Inflammatory macrophage (primary cell): ENCODE data around the gene EWSR1.

Source experiments
- DNase-seq, 2 donors: peaks; one replicate each; pipeline ENCODE4 v3.0.0-alpha.2; 2020 to 2022

Gene EWSR1

DNA sequence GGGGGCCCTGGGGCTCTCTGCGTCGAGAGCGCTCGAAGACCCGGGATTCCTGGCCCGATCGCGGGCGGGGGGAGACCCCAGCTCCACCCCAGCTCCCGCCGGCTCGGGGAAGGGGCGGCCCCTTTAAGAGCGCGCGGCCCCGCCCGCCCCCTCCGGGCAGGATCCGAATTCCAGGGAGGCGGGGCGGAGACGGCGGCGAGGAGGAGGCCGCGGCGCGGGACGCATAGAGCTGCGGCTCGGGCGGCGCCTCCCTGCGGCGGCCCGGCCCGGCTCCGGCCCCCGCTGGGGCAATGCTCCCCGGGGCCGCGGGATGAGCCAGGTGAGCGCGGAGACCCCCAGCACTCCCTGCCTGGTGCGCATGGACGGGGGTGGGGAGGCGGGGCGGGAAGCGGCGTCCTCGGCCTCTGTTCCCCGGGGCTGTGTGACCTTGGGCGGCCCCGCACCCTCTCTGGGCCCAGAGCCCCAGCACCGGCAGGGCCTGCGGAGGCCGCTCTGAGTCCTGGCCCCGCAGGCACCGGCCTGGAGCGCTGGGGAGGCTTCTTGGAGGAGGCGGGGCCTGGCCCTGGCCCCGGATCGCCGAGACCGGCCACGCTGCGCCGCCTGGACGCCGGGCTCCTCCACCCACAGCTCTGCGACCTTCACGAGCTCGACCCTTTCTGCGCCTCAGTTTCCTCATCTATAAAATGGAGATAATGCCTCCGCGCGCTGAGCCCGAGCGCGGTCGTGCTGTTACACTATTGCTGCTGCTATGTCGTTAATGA lies 38.9 kb downstream of the EWSR1 start:
- peak; percentile 57 to 77 for DNase-seq

DNA sequence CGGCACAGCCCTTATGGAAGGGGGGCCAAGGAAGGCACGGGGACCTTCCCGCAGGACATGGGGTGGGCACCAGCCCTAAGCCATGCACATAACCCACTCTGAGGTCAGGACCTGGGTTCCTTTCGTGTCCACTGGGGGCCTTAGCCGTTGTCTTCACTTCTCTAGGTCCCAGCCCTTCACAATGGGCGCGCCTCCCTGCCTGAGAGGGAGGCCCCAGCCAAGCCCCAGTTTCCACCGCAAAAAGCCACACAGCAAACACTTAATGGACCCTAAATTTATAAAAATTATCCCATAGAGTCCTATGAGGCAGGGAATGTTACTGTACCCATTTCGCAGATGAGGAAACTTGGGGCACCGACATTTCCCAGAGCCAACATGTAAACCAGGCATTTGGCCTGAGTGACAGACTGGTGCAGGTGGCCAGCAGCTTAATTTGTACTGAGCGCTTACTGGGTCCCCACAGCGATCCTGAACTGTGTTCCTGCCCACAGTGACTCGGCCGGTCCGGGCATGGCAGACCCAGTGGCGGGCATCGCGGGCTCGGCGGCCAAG lies 39.6 kb downstream of the EWSR1 start:
- DNase-seq = no peak

- no peak for DNase-seq
These were observed 40.2 kb downstream of the EWSR1 start for GRCh38 chr22:29308148-29308790.

DNA sequence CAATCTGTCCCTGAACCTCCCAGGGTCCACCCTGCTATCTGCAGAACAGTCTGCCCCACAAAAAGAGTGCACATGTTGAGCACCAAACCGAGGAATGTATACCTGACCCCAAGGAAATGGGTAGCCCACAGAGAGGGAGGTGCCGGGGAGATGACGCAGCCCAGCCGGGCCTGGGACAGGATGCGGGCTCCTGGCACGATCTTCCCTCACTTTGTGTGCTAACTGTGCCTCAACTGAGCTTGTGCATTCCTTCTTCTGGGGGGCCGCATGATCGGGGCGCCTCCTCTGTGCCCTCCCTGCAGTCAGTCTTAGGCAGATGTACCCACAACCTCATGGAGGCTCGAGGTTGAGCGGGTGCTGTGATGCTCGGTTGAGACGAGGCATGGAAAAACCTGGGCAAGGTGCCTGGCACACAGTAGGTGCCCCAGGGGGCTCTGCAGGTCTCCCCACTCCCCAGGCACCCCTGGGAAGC lies 40.8 kb downstream of the EWSR1 start:
- DNase-seq = no peak

DNA sequence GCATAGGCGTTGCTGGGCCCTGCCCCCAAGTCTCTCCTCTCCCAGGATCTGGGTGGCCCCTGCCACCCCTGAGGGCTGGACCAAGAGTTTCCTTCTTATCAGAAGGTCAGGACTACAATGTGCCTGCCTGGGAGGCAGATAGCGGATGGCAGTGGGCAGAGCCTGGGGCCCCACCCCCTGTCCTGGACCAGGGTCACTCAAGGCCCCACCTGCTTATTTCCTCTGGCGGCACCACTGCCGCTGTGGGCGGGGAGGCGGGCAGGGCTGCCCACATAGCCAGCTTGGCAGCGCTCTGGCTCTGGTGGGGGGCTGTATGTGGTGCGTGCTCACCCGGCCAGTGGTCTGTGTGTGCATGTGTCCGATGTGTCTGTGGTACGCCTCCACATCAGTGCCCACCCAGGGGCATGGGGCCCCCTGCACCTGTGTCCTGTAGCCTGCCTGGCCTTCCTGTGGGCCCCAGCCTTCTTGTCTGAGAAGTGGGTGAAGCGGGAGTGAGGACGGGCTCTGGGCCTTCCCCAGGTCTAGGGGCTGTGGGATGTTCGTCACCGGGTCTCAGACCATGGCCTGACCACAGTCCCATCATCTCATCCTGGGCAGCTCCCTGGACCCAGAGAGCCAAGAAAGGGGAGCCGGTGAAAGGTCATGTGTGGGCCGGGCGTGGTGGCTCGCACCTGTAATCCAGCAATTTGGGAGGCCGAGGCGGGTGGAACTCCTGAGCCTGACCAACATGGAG lies 41.4 kb downstream of the EWSR1 start:
- peak in 1 of 2 donors; percentile 24 for DNase-seq

DNA sequence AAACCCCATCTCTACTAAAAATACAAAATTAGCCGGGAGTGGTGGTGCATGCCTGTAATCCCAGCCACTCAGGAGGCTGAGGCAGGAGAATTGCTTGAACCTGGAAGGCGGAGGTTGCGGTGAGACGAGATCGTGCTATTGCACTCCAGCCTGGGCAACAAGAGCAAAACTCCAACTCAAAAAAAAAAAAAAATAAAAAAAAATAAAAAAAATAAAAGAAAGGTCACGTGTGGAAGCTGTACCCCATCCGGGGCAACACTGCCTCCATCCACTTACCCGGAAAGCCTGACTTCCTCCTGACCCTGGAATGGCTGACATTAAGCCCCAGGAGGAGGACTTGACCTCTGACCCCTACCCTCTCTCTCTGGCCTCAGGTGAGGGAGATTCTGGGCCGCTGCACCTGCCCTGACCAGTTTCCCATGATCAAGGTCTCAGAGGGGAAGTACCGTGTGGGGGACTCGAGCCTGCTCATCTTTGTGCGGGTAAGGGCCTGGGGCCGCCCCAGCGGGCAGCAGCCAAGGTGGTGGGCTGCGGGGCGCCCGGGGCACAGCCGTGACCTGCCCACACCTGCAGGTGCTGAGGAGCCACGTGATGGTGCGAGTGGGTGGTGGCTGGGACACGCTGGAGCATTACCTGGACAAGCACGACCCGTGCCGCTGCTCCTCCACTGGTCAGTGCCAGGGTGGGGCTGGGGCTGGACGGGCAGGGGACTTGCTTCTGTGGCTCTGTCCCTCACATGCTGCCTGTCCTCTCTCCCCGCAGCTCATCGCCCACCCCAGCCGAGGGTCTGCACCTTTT lies 42.2 kb downstream of the EWSR1 start:
- no peak for DNase-seq

- peak; percentile 98 for DNase-seq
These were observed 42.8 kb downstream of the EWSR1 start for GRCh38 chr22:29310863-29311339.

DNA sequence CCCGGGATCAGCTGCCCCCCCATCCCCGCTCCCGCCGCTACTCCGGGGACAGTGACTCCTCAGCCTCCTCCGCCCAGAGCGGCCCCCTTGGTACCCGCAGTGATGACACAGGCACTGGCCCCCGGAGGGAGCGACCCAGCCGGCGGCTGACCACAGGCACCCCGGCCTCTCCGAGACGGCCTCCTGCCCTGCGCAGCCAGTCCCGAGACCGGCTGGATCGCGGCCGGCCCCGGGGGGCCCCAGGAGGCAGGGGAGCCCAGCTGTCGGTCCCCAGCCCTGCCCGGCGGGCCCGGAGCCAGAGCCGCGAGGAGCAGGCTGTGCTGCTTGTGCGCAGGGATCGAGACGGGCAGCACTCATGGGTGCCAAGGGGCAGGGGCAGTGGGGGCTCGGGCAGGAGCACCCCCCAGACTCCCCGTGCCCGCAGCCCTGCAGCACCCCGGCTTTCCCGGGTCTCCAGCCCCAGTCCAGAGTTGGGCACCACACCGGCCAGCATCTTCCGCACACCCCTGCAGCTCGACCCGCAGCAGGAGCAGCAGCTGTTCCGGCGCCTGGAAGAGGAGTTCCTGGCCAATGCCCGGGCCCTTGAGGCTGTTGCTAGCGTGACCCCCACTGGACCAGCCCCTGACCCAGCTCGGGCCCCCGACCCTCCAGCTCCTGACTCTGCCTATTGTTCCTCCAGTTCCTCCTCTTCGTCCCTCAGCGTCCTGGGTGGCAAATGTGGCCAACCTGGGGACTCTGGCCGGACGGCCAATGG lies 43.6 kb downstream of the EWSR1 start:
- DNase-seq = no peak

DNA sequence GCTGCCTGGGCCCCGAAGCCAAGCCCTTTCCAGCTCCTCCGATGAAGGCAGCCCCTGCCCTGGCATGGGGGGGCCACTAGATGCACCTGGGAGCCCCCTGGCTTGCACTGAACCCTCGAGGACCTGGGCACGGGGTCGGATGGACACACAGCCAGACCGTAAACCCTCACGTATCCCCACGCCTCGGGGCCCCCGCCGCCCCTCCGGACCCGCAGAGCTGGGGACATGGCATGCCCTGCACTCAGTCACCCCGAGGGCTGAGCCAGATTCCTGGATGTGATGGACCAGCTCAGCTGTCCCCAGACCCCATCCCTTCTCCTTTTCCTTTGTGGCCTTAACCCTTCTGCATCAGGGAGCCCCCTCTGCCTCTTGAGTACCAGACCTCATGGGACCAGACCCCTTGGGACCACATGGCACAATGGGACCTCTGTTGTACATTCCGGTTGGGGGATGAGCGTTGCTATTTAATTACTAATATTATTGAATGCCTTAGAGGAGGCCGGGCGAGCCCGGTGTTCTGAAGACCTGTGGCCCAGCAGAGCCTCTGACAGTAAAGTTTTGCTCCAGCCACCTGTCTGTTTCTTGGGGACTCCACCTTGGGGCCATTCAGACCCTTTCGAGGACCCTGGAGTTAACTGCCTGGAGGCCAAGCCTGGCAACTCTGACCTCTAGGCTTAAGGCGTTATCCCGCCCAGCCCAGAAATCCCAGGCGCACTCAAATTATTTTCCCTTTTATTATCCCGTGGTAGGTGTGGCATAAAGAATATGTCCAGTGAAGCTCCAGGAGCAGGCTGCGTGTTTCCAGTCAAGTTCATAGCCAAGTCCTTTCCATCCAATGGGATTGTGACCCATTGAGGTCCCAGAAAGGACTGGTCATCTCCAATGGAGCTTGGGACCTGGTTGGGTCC lies 44.4 kb downstream of the EWSR1 start:
- DNase-seq = no peak

GRCh38 chr22:29313126-29313575 lies 45.1 kb downstream of the EWSR1 start:
- peak; percentile 63 to 65 for DNase-seq

GRCh38 chr22:29313576-29314466 lies 45.8 kb downstream of the EWSR1 start:
- DNase-seq = no peak

DNA sequence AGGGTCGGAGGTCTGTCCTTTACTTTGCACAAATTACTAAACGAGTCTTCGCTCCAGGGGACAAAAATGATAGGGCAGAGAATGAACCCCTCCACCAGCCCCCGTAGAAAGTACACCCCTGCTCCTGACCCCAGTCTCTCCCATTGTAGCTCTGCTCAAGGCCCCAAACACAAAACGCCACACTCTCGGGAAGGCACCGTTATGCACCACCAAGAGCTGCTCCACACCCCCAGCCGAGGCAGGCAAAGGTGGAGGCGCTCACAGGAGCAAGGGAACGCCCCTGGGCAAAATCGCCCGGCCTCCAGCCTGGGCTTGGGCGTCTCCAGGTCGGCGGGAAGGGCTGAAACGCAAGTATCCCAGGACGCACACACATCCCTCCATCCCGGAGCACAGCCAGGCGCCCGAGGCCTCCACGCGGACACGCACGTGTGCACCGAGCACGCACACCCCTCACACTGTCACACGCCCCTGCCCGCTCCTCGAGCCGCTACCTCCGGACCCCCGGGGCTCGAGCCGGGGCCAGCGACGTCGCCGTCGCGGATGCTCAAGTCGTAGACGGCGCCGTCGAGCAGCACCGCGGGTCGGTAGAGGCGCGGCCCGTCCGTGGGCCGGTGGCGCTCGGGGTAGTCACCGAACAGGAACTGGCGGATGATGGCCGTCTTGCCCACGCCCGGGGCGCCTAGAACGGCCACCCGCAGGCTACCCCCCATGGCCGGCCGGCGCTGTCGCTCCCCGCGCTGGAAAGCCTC lies 46.6 kb downstream of the EWSR1 start:
- DNase-seq = no peak

DNA sequence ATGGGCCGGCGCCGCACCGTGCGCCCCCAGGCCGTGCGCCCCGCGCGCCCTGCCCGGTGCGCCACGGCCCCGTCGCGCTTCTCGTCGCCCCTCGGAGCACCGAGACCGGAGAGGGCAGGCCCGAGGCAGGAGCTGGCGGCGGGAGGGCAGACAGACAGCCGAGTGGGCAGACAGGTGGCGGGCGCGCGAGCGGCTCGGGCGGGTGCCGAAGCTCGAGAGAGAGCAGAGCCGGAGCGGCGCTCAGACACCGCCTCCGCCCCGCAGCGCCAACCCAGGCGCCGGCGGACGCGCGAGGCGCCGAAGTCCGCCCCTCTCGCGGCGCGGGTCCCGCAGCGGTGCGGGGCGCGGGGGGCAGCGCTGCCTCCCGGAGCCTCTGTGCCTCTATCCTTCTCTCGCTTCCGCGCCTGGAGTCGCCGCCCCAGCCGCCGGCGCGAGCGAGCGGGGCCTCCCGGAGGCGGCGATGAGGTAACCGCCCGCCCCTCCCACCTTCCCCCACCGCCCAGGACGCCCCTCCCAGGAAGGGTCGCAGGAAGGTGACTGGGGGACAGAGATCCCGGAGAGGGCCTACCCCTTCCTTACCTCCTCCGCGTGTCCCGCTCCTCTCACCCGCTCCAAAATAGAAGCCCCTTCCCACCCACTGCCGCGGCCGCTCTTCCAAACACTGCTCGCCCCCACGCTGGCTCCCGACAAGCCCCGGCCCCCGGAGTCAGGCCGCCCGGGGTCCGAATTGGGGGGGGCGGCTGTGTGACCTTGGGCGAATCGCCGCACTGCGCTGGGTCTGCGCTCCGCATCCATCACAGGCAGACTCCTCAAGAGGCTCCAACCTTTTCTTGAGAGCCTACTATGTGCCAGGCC lies 47.4 kb downstream of the EWSR1 start, which contains the start of gene RASL10A:
TSS of gene RASL10A (minus strand) at position 412 of the 855 bp plus-strand sequence. CDS start 451 bp downstream, outside the sequence.
- no peak for DNase-seq

- DNase-seq = no peak
These were observed 48.2 kb downstream of the EWSR1 start for GRCh38 chr22:29316141-29316828.

DNA sequence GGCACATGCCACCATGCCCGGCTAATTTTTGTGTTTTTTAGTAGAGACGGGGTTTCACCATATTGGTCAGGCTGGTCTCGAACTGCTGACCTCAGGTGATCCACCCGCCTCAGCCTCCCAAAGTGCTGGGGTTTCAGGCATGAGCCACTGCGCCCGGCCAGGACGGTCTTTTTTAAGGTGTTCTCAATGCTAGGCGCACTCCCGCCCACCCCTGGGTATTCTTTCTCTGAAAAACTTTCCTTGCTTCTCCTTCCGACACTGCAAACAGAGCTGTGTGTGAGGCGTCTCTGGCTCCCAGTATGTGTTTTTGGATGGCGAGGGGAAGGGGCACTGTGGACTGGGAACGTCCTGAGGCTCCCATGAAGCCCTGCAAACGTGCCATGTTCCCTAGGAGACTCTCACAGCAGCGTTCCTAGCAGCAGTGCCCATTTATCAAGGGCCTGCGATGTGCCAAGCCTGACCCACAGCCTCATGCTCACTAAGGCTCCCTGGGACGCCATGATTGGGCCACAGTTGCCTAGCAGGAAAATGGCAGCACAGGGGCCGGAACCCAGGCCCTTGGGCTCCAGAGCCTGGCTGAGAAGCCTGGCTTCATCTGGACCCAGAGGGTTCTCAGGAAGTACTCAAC lies 49.9 kb downstream of the EWSR1 start:
- DNase-seq = no peak

- DNase-seq = no peak
These were observed 51.0 kb downstream of the EWSR1 start for GRCh38 chr22:29319072-29319471.
